ENCODE results near the gene GULP1.

GULP1 gene

DNA sequence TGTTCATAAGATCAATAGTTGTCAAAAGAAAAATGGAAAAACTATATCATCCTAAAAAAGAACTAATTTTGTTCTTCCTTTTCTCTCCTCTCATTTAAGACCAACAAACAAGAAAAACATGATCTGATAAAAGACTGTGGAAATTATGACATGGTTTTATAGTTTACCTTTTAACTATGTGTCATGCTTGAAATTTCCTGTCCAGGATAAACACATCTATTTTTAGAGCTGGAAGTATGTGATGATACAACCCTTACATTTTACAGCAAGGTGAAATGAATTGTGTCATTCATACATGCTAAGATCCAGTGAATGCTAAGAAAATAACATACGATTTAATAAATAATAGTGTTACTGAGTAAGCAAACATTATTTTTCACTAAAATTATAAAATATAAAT lies 89.9 kb downstream of the GULP1 start:
- no peak for DNase-seq

- DNase-seq, result no peak
Observed at GRCh38 chr2:188382107-188382506, 90.4 kb downstream of the GULP1 start.

GRCh38 chr2:188383158-188383557 lies 91.5 kb downstream of the GULP1 start:
- DNase-seq, result no peak

DNA sequence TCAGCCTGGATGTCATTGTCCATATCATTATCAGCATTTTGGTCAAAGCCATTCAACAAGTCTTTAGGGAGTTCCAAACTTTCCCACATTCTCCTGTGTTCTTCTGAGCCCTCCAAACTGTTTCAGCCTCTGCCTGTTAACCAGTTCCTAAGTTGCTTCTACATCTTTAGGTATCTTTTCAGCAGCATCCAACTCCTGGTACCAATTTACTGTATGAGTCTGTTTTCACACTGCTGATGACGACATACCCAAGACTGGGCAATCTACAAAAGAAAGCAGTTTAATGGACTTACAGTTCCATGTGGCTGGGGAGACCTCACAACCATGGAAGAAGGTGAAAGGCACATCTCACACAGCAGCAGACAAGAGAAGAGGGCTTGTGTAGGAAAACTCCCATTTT lies 94.2 kb downstream of the GULP1 start:
- no peak for DNase-seq

GRCh38 chr2:188388831-188389230 lies 97.2 kb downstream of the GULP1 start:
- DNase-seq, result no peak

DNA sequence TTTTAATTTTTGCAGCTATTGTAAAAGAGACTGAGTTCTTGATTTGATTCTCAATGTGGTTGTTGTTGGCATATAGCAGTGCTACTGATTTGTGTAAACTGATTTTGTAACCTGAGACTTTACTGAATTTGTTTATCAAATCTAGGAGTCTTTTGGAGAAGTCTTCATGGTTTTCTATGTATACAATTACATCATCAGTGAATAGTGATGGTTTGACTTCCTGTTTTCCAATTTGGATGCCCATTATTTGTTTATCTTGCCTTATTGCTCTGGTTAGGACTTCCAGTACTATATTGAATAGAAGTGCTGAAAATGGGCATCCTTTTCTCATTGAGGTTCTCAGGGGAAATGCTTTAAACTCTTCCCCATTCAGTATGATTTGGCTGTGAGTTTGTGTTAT lies 99.7 kb downstream of the GULP1 start:
- DNase-seq, result no peak

DNA sequence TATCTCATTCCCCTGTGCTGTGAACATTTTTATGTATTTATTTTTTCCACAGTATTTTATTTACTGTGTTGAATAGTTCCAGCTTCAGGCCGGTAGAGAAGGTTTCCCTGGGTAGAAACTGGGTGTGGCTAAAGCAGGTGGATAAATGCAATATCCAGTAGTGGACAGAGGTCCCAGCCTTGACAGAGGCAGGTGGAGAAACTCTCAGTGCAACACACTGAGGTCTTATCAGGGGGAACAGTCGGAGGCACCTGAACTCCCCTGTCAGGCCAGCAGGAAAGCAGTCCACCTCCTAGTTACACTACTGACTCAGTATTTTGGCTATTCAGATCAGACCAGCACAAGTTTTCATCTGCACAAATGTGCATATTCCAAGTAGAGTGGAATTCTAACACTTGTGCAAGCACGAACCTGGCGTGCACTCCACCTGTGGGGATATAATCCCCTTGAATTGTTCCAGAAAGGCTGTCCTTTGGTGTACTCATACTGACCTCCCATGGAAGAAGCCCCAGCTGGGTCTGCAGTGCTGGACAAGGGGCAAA lies 103.3 kb downstream of the GULP1 start:
- no peak for DNase-seq

DNA sequence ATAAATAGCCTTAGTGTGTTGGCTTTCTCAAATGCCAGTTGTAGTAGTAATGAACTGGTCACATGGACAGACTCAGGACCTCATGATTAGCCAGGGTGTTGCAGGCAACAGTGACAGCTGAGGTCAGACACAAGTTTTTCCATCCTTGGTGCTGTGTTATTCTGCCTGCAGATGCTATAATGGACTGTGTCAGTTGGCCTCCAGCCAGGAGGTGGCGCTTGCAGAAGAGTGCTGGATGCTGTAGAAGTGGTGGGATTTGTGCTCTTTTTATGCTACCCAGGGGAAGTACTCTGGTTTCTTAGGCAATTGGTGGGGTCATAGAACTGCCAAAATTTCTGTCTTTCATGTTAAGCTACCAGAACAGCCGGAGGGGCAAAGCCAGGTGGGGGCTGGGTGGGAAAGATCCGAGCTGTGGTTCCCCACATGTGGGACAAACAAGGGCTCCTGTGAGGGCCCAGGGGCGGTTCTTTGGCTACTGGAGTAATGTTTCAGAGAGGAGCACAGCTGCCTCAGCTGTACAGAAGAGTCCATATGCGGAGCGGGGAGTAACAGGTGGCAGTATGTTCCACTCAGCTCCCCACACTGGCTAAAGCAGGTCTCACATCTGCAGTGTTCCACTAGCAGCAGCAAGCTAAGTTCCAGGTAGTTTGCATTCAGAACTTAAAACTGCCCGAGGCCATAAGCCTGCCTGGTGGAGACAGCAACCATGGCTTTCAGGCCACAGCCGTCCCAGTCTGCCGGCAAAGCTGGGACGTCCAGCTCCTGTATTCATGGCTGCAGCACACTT lies 104.4 kb downstream of the GULP1 start:
- no peak for DNase-seq

GRCh38 chr2:188399159-188399558 lies 107.5 kb downstream of the GULP1 start:
- no peak for DNase-seq

DNA sequence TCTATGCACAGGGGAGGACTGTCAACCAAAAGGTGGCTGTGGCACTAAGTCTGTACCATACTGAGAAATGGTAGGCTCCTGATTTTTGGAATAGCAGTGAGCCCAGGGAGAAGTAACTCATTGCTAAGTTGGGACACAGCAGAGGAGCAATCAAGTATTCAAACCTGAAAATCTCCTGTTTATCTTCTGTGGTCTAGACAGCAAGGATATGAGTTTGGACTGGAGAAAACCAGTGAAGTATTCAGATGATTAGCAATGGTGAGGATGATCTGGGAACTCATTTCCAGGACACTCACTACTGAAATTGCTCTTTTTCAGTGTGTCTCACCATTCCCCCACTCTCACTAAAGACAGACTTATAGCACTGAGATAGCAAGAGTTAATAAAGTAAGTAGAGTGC lies 112.0 kb downstream of the GULP1 start:
- DNase-seq, result no peak

DNA sequence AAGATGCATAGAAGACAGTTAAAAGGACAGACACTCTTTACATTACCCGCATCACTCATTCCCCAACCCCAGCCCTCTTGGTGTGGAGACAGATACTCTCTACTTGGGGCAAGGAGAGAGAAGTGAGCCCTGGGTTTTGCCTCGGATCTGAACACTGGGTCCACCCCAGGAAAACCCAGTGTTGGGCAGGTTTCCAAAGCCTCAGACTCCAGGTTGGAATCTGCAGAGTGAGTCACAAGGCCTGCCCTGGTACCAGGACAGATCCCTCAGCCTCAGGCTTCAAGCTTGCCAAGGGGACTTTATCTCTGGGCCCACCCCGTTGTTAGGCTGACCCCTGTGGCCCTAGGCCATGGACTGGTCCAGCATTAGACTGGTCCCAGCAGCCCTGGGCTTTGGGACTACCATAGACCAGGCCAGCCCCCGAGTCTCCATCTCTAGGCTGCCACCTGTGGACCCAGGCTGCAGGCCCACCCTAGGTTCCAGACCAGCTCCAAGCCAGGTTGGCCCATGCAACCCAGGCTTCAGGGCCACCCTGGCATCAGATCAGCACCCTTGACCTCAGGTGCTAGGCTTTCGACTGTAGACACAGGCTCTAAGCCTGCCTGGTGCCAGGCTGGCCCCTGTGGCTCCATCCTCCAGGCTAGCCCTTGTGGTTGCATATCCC lies 112.8 kb downstream of the GULP1 start:
- DNase-seq, result no peak

GRCh38 chr2:188406414-188406813 lies 114.7 kb downstream of the GULP1 start:
- DNase-seq, result no peak

DNA sequence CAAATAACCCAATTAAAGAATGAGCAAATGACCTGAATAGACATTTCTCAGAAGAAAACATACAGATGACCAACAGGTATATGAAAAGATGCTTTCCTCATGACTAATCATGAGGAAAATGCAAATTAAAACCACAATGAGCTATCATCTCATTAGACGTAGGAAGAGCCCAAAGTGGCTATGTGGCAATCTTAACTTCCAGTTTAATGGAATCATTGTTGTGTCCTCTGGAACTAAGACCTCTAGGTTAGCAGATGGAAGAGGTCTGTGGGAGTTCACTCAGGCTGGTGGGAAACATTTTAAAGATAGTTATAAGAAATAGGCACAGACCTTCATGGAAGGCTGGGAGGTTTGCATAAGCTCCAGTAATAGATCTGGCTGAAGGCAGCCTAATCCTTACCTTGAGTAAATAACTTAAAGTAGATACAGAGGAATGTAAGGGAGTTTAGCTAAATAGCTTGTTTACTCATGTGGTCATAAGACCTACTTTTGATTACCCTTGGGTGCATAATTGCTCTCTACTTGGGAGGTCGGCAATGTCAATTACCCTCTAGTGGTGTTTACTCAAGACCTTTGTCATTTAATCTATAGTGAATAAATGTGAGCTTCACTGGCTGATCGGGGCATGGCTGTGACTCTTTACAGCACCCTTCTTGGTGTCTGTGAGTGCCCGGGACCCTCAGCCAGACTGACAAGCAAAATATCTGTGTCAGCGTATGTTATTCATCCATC lies 119.0 kb downstream of the GULP1 start:
- no peak for DNase-seq

- DNase-seq, result no peak
Observed at GRCh38 chr2:188412190-188412589, 120.5 kb downstream of the GULP1 start.

- no peak for DNase-seq
Observed at GRCh38 chr2:188414411-188414810, 122.7 kb downstream of the GULP1 start.

GRCh38 chr2:188414869-188415753 lies 123.4 kb downstream of the GULP1 start:
- no peak for DNase-seq

DNA sequence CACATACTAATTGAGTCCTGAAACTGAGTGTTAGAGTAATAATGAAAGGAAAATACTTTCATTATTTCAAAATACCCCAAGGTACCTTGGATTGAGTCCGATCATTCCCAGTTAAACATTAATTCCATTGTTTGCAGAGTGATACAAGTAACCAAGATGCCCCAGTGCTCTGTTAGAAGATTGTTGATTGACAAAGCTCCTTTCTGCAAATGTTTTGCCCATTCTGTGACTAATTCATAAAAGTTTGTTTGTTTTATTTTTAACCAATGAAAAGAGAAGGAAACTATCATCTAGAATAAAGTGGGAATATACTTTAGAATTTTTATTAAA lies 124.0 kb downstream of the GULP1 start:
- DNase-seq, result no peak

- DNase-seq, result no peak
Observed at GRCh38 chr2:188416367-188416766, 124.7 kb downstream of the GULP1 start.

- DNase-seq, result no peak
Observed at GRCh38 chr2:188422726-188423125, 131.1 kb downstream of the GULP1 start.

DNA sequence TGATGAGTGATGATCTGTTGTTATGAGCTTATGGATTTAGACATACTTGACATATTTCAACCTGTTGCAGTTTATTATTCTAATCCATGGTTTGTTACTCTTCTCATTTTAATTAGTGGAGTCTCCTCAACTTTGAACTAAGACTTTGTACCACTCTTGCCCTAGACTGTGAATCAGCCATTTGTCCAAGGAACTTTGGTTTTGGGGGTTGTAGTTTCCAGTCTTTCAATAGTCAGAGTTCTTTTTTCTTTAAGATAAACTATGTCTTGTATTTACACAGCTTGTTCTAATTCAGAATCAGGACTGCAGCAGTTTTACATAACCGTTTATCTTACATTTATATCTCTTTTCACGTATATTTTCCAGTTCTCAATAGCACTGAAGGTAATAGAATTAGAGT lies 133.6 kb downstream of the GULP1 start:
- no peak for DNase-seq

GRCh38 chr2:188426121-188426520 lies 134.4 kb downstream of the GULP1 start:
- DNase-seq, result no peak

DNA sequence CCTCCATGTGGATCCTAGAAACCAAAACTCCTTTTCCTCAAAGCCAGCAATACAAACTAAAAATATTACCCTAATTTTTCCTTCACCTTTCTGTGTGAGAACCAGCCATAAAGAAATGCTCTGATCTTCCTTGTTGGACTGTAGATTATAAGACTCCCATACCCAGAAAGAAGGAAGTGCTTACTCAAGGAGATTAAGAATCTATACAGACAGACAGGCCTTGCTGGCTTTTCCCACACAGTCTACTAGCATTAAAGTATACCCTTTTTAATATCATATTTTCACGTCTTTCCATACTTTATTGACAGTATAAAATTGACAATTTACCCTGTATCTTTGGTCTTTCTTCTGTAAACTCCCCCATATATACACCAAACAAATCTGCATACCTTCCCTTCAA lies 139.0 kb downstream of the GULP1 start:
- no peak for DNase-seq

- DNase-seq, result no peak
Observed at GRCh38 chr2:188434018-188434417, 142.3 kb downstream of the GULP1 start.
